ENCODE data around the gene DPF3. TPM values are rescaled to one million over a fixed set of nuclear protein-coding genes. Genes with fewer than 3 reads are reported as not detected.

DPF3 gene
- total RNA-seq, 3 donors from 2014 or later (not counting 1 experiment from before 2014, with no cell fraction given): 1.4 to 1.8 (median 1.4) TPM

- Mint-ChIP-seq H3K27ac (no peak overlapping the region), H3K4me3 (no peak overlapping the region), H3K27me3 (ENCODE audit: low read depth in 2 of 2) (peaks cover 18 to 24% of the 10 kb centered on the region in 2 donors), H3K9me3 (no peaks in the 10 kb centered on the region), H3K36me3 (no peaks in the 10 kb centered on the region), H3K4me1 (no peaks in the 10 kb centered on the region)
- no peak for ATAC-seq
- H3K36me3 ChIP-seq (ENCODE audit: control insufficient read depth, insufficient read depth, low read length): no peaks in the 10 kb centered on the region
- H3K4me1 ChIP-seq (ENCODE audit: control insufficient read depth, insufficient read depth, low read length): no peaks in the 10 kb centered on the region
- no peak for DNase-seq
- H3K9me3 ChIP-seq (ENCODE audit: control insufficient read depth, insufficient read depth, low read length): no peaks in the 10 kb centered on the region
- intact Hi-C loops (cut with micrococcal nuclease): no loop called here
- no peak overlapping the region for H3K27ac ChIP-seq (ENCODE audit: low read length)
- H3K4me3 ChIP-seq (ENCODE audit: low read length): no peak overlapping the region
- TF ChIP-seq, protein P1, sequence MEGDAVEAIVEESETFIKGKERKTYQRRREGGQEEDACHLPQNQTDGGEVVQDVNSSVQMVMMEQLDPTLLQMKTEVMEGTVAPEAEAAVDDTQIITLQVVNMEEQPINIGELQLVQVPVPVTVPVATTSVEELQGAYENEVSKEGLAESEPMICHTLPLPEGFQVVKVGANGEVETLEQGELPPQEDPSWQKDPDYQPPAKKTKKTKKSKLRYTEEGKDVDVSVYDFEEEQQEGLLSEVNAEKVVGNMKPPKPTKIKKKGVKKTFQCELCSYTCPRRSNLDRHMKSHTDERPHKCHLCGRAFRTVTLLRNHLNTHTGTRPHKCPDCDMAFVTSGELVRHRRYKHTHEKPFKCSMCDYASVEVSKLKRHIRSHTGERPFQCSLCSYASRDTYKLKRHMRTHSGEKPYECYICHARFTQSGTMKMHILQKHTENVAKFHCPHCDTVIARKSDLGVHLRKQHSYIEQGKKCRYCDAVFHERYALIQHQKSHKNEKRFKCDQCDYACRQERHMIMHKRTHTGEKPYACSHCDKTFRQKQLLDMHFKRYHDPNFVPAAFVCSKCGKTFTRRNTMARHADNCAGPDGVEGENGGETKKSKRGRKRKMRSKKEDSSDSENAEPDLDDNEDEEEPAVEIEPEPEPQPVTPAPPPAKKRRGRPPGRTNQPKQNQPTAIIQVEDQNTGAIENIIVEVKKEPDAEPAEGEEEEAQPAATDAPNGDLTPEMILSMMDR (IDR thresholded peaks at IDR 0.05): no peak
- H3K27me3 ChIP-seq (ENCODE audit: control insufficient read depth, insufficient read depth, low read length): no peaks in the 10 kb centered on the region
These were observed 220.7 kb downstream of the DPF3 start for GRCh38 chr14:72673179-72673578.

DNA sequence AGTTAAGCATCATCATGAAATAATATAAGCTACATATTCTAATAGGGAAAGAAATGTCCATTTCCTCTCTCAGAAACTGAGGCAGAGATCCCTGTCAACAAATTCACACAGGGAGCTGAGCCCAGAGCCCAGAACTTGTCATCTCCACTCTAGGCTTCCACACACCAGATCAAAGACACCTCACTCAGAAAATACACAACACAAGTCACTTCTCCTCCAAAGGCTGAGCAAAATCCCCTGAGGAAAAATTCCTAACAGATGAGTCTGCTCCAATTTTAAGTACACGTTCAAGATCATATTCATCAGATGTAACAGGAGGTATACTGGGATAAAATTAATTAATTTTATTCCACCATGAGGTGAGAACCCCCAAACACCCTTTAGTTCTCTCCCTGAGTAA, 227.3 kb downstream of the DPF3 start:
- WGBS (ENCODE audit: insufficient coverage): no CpG with 5 or more reads among the region's 1 CpG
- H3K4me1 Mint-ChIP-seq: no peaks in the 10 kb centered on the region
- peaks cover 21 to 41% of the 10 kb centered on the region in 2 donors for H3K27me3 Mint-ChIP-seq (ENCODE audit: low read depth in 2 of 2)
- no peak overlapping the region for H3K4me3 Mint-ChIP-seq
- Histone ChIP-seq H3K27ac (ENCODE audit: low read length) (no peak overlapping the region), H3K4me3 (ENCODE audit: low read length) (no peak overlapping the region), H3K4me1 (ENCODE audit: control insufficient read depth, insufficient read depth, low read length) (peaks cover under 1% of the 10 kb centered on the region), H3K9me3 (ENCODE audit: control insufficient read depth, insufficient read depth, low read length) (no peaks in the 10 kb centered on the region), H3K27me3 (ENCODE audit: control insufficient read depth, insufficient read depth, low read length) (no peaks in the 10 kb centered on the region), H3K36me3 (ENCODE audit: control insufficient read depth, insufficient read depth, low read length) (no peaks in the 10 kb centered on the region)
- H3K36me3 Mint-ChIP-seq: no peaks in the 10 kb centered on the region
- no peak overlapping the region for H3K27ac Mint-ChIP-seq
- intact Hi-C loops (cut with micrococcal nuclease): no loop called here
- DNase-seq: no peak
- no peak for ATAC-seq
- no peaks in the 10 kb centered on the region for H3K9me3 Mint-ChIP-seq
- TF ChIP-seq, protein P1 (IDR thresholded peaks at IDR 0.05): no peak

DNA sequence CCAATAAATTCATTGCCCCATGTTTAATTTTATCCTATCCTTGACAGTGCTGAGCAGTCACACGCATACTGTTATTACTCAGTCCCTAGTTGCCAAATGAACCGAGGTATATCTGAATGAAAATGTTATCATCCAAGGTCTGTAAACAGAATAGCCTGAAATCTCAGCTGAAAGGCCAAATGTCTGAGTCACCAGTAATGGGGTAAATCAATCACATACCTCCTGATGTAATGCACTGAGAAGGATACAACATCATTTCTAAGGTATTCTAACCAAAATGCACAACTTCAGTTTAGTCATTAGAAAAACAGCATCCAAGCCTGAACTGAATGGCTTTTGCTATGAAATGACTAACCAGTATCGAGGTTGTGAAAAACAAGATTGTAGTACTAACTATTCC, 228.6 kb downstream of the DPF3 start:
- TF ChIP-seq, protein P1 (IDR thresholded peaks at IDR 0.05): no peak
- Mint-ChIP-seq H3K27ac (no peak overlapping the region), H3K4me1 (no peaks in the 10 kb centered on the region), H3K36me3 (no peaks in the 10 kb centered on the region), H3K4me3 (no peak overlapping the region), H3K9me3 (no peaks in the 10 kb centered on the region), H3K27me3 (ENCODE audit: low read depth in 2 of 2) (peaks cover 13 to 31% of the 10 kb centered on the region in 2 donors)
- intact Hi-C loops (cut with micrococcal nuclease): no loop called here
- Histone ChIP-seq H3K9me3 (ENCODE audit: control insufficient read depth, insufficient read depth, low read length) (no peaks in the 10 kb centered on the region), H3K36me3 (ENCODE audit: control insufficient read depth, insufficient read depth, low read length) (no peaks in the 10 kb centered on the region), H3K27me3 (ENCODE audit: control insufficient read depth, insufficient read depth, low read length) (no peaks in the 10 kb centered on the region), H3K4me1 (ENCODE audit: control insufficient read depth, insufficient read depth, low read length) (peaks cover 6% of the 10 kb centered on the region), H3K4me3 (ENCODE audit: low read length) (no peak overlapping the region), H3K27ac (ENCODE audit: low read length) (no peak overlapping the region)
- ATAC-seq (no peak), DNase-seq (no peak)
- 85% methylated on average over 3 of the region's 3 CpGs for WGBS (ENCODE audit: insufficient coverage)

- Mint-ChIP-seq H3K27ac (no peak overlapping the region), H3K36me3 (no peaks in the 10 kb centered on the region), H3K4me1 (no peaks in the 10 kb centered on the region), H3K9me3 (no peaks in the 10 kb centered on the region), H3K27me3 (ENCODE audit: low read depth in 2 of 2) (peaks cover 9 to 31% of the 10 kb centered on the region in 2 donors), H3K4me3 (no peak overlapping the region)
- no peak for ATAC-seq
- TF ChIP-seq, protein P1 (IDR thresholded peaks at IDR 0.05): no peak
- intact Hi-C loops (cut with micrococcal nuclease): no loop called here
- Histone ChIP-seq H3K27ac (ENCODE audit: low read length) (no peak overlapping the region), H3K36me3 (ENCODE audit: control insufficient read depth, insufficient read depth, low read length) (no peaks in the 10 kb centered on the region), H3K9me3 (ENCODE audit: control insufficient read depth, insufficient read depth, low read length) (no peaks in the 10 kb centered on the region), H3K4me1 (ENCODE audit: control insufficient read depth, insufficient read depth, low read length) (peaks cover 6% of the 10 kb centered on the region), H3K4me3 (ENCODE audit: low read length) (no peak overlapping the region), H3K27me3 (ENCODE audit: control insufficient read depth, insufficient read depth, low read length) (no peaks in the 10 kb centered on the region)
- WGBS (ENCODE audit: insufficient coverage): 99% methylated on average over 4 of the region's 4 CpGs
- no peak for DNase-seq
These were observed 229.2 kb downstream of the DPF3 start for GRCh38 chr14:72664651-72665050.
